ENCODE measurements around the gene SPPL3. TPM values are rescaled to one million over a fixed set of nuclear protein-coding genes. Genes with fewer than 3 reads are reported as not detected.

Gene SPPL3
- total RNA-seq, 2 donors from 2014 or later, result 13.5 to 16.5 TPM

- peaks cover 4% of the 10 kb centered on the region for H3K4me1 ChIP-seq
- no peaks in the 10 kb centered on the region for H3K36me3 ChIP-seq (replicated peaks in 1 of 2; ENCODE audit: insufficient read depth in 1 of 2, low read depth in 2 of 2)
- TF ChIP-seq, protein P1, sequence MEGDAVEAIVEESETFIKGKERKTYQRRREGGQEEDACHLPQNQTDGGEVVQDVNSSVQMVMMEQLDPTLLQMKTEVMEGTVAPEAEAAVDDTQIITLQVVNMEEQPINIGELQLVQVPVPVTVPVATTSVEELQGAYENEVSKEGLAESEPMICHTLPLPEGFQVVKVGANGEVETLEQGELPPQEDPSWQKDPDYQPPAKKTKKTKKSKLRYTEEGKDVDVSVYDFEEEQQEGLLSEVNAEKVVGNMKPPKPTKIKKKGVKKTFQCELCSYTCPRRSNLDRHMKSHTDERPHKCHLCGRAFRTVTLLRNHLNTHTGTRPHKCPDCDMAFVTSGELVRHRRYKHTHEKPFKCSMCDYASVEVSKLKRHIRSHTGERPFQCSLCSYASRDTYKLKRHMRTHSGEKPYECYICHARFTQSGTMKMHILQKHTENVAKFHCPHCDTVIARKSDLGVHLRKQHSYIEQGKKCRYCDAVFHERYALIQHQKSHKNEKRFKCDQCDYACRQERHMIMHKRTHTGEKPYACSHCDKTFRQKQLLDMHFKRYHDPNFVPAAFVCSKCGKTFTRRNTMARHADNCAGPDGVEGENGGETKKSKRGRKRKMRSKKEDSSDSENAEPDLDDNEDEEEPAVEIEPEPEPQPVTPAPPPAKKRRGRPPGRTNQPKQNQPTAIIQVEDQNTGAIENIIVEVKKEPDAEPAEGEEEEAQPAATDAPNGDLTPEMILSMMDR (IDR thresholded peaks at IDR 0.05), result no peak
- no peak for TF ChIP-seq POLR2A (IDR thresholded peaks at IDR 0.05)
- H3K4me3 ChIP-seq, result no peak overlapping the region
- H3K27me3 ChIP-seq, result no peaks in the 10 kb centered on the region
- no peaks in the 10 kb centered on the region for H3K9me3 ChIP-seq
- 63 to 84% methylated on average over 2 of the region's 2 CpGs for WGBS, 2 donors
- no peak overlapping the region for H3K27ac ChIP-seq
- DNase-seq (no peak), ATAC-seq (no peak)
- intact Hi-C loops (cut with DNase I), result no loop called here
These were observed 13.2 kb downstream of the SPPL3 start for GRCh38 chr12:120890963-120891362.

- ATAC-seq (no peak), DNase-seq (no peak)
- no peak overlapping the region for H3K27ac ChIP-seq
- H3K9me3 ChIP-seq, result no peaks in the 10 kb centered on the region
- H3K36me3 ChIP-seq (replicated peaks in 1 of 2; ENCODE audit: insufficient read depth in 1 of 2, low read depth in 2 of 2), result no peaks in the 10 kb centered on the region
- 72 to 81% methylated on average over 5 of the region's 5 CpGs for WGBS, 2 donors
- intact Hi-C loops (cut with DNase I), result no loop called here
- TF ChIP-seq, protein P1 (IDR thresholded peaks at IDR 0.05), result no peak
- no peak for TF ChIP-seq POLR2A (IDR thresholded peaks at IDR 0.05)
- H3K4me1 ChIP-seq, result peaks cover 12% of the 10 kb centered on the region
- no peak overlapping the region for H3K4me3 ChIP-seq
- no peaks in the 10 kb centered on the region for H3K27me3 ChIP-seq
These were observed 16.7 kb downstream of the SPPL3 start for GRCh38 chr12:120887253-120888043.

DNA sequence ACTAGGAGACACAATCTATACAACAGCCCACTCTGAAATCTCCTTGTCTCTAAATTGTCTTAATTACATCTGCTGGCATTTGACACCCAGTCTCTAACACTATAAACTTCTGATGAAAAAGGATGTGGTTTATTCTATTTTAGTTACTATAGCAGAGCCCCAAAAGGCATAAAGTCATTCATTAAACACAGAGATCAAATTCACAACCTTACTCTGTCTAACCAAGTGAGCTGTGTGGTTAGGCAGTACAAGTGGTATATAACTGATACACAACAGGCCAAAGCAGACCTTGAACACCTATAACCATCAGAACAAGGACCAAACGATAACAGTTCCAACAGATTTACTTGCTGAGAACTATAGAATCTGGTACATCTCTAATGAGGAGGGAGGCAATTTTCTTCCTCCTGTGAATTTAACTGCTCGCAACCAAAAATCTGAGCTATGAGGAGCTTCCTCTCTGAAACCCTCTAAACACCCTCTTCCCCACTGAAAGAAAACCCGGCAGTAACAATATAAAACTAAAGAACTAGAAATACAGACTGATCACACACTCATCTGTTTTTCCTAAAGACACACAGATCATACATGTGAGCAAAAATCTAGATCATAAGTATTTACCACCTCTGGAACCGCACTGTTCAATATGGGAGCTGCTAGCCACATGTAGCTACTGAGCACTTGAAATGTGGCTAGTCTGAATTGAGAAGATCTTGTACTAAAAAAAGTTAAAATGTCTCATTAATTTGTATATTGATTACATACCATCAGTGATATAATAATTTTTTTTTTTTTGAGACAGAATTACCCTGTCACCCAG lies 17.7 kb downstream of the SPPL3 start:
- peaks cover 12% of the 10 kb centered on the region for H3K4me1 ChIP-seq
- H3K9me3 ChIP-seq, result no peaks in the 10 kb centered on the region
- H3K27ac ChIP-seq, result no peak overlapping the region
- DNase-seq (no peak), ATAC-seq (no peak)
- 70 to 80% methylated on average over 4 of the region's 4 CpGs for WGBS, 2 donors
- H3K27me3 ChIP-seq, result no peaks in the 10 kb centered on the region
- TF ChIP-seq POLR2A (IDR thresholded peaks at IDR 0.05), result no peak
- TF ChIP-seq, protein P1 (IDR thresholded peaks at IDR 0.05), result no peak
- no peaks in the 10 kb centered on the region for H3K36me3 ChIP-seq (replicated peaks in 1 of 2; ENCODE audit: insufficient read depth in 1 of 2, low read depth in 2 of 2)
- intact Hi-C loops (cut with DNase I), result no loop called here
- no peak overlapping the region for H3K4me3 ChIP-seq

DNA sequence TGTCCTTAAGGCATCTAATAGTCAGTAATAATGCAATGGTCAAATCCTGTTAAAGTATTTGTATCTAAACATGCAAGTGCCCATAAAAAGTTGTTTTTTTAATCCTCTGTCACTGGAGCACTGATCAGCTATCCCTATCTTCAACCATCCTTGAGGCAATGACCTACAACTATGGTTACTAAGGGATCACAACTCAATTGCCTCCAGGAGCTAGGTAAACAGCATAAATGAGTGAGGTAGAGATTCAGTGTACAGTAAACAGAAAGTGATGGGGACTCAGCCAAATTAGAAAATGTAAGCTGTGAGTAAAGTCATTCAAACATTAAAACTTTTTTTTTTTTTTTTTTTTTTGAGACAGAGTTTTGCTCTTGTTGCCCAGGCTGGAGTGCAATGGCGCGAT lies 18.6 kb downstream of the SPPL3 start:
- Histone ChIP-seq H3K27me3 (no peaks in the 10 kb centered on the region), H3K4me1 (peaks cover 12% of the 10 kb centered on the region), H3K9me3 (no peaks in the 10 kb centered on the region), H3K27ac (no peak overlapping the region), H3K4me3 (no peak overlapping the region), H3K36me3 (replicated peaks in 1 of 2; ENCODE audit: insufficient read depth in 1 of 2, low read depth in 2 of 2) (no peaks in the 10 kb centered on the region)
- no peak for TF ChIP-seq POLR2A (IDR thresholded peaks at IDR 0.05)
- TF ChIP-seq, protein P1 (IDR thresholded peaks at IDR 0.05), result no peak
- ATAC-seq, result no peak
- intact Hi-C loops (cut with DNase I), result no loop called here
- WGBS, 2 donors, result 96 to 100% methylated on average over 2 of the region's 2 CpGs
- DNase-seq, result no peak
